ENCODE data around the gene VSIR.

Gene VSIR

GRCh38 chr10:71761105-71761511, 12.2 kb downstream of the VSIR start:
- Histone ChIP-seq H3K9me3 (ENCODE audit: insufficient read depth, low read length, severe bottlenecking) (no peaks in the 10 kb centered on the region), H3K79me2 (ENCODE audit: insufficient read depth, low read length) (no peaks in the 10 kb centered on the region), H3K4me2 (ENCODE audit: insufficient read depth, low read length) (no peak overlapping the region), H4K20me1 (ENCODE audit: insufficient read depth, low read length) (0 out of 2 replicates have a peak, but pooled peaks cover 4% of the 10 kb centered on the region), H3K9ac (ENCODE audit: low read depth, low read length) (no peak overlapping the region), H3K4me1 (ENCODE audit: insufficient read depth, low read length) (peaks cover 29% of the 10 kb centered on the region), H3K27ac (ENCODE audit: low read length) (peak overlapping the region; percentile 27; the same call in 1 of the 2 replicates), H2AFZ (ENCODE audit: low read depth, low read length) (no peak overlapping the region), H3K36me3 (ENCODE audit: insufficient read depth, low read length) (peaks cover 12% of the 10 kb centered on the region), H3K4me3 (ENCODE audit: low read depth in 1 of 2, low read length in 2 of 2) (no peak overlapping the region), H3K27me3 (ENCODE audit: insufficient read depth, low read length, poor library complexity) (no peaks in the 10 kb centered on the region)
- ATAC-seq (ENCODE audit: insufficient read depth, low read depth) (no peak), DNase-seq (no peak)
- TF ChIP-seq CTCF (IDR thresholded peaks at IDR 0.05; ENCODE audit: borderline replicate concordance, extremely low read depth, low read length, poor library complexity, severe bottlenecking) (no peak), EZH2 (IDR thresholded peaks at IDR 0.05; ENCODE audit: borderline replicate concordance, low read depth, low read length, severe bottlenecking) (no peak)

GRCh38 chr10:71757399-71757922, 15.9 kb downstream of the VSIR start:
- H3K9me3 ChIP-seq (ENCODE audit: insufficient read depth, low read length, severe bottlenecking): no peaks in the 10 kb centered on the region
- peak overlapping the region in 1 of 2 experiments; percentile 19; a peak in 1 of 4 replicates for H3K4me3 ChIP-seq (ENCODE audit: low read depth in 1 of 2, low read length in 2 of 2)
- peak overlapping the region; percentile 29 for H2AFZ ChIP-seq (ENCODE audit: low read depth, low read length)
- H4K20me1 ChIP-seq (ENCODE audit: insufficient read depth, low read length): 0 out of 2 replicates have a peak, but pooled peaks cover 4% of the 10 kb centered on the region
- H3K4me2 ChIP-seq (ENCODE audit: insufficient read depth, low read length): peak overlapping the region; percentile 62
- H3K36me3 ChIP-seq (ENCODE audit: insufficient read depth, low read length): peaks cover 12% of the 10 kb centered on the region
- H3K79me2 ChIP-seq (ENCODE audit: insufficient read depth, low read length): no peaks in the 10 kb centered on the region
- ATAC-seq (ENCODE audit: insufficient read depth, low read depth) (peak; percentile 92), DNase-seq (peak; percentile 87)
- H3K27me3 ChIP-seq (ENCODE audit: insufficient read depth, low read length, poor library complexity): no peaks in the 10 kb centered on the region
- H3K9ac ChIP-seq (ENCODE audit: low read depth, low read length): peak overlapping the region; percentile 47
- H3K4me1 ChIP-seq (ENCODE audit: insufficient read depth, low read length): peaks cover 43% of the 10 kb centered on the region
- H3K27ac ChIP-seq (ENCODE audit: low read length): peak overlapping the region; percentile 83
- no peak for TF ChIP-seq EZH2 (IDR thresholded peaks at IDR 0.05; ENCODE audit: borderline replicate concordance, low read depth, low read length, severe bottlenecking)
- TF ChIP-seq CTCF (IDR thresholded peaks at IDR 0.05; ENCODE audit: borderline replicate concordance, extremely low read depth, low read length, poor library complexity, severe bottlenecking): no peak

GRCh38 chr10:71756311-71757191, 16.8 kb downstream of the VSIR start:
- no peaks in the 10 kb centered on the region for H3K27me3 ChIP-seq (ENCODE audit: insufficient read depth, low read length, poor library complexity)
- 0 out of 4 replicates have a peak overlapping the region, but pooled peaks of 1 of the 2 experiments have one; percentile 19 for H3K4me3 ChIP-seq (ENCODE audit: low read depth in 1 of 2, low read length in 2 of 2)
- H3K4me1 ChIP-seq (ENCODE audit: insufficient read depth, low read length): peaks cover 44% of the 10 kb centered on the region
- no peaks in the 10 kb centered on the region for H3K79me2 ChIP-seq (ENCODE audit: insufficient read depth, low read length)
- H3K4me2 ChIP-seq (ENCODE audit: insufficient read depth, low read length): peak overlapping the region; percentile 62
- TF ChIP-seq EZH2 (IDR thresholded peaks at IDR 0.05; ENCODE audit: borderline replicate concordance, low read depth, low read length, severe bottlenecking): no peak
- H2AFZ ChIP-seq (ENCODE audit: low read depth, low read length): no peak overlapping the region
- H3K9me3 ChIP-seq (ENCODE audit: insufficient read depth, low read length, severe bottlenecking): no peaks in the 10 kb centered on the region
- H3K36me3 ChIP-seq (ENCODE audit: insufficient read depth, low read length): peaks cover 9% of the 10 kb centered on the region
- ATAC-seq (ENCODE audit: insufficient read depth, low read depth) (peak; percentile 13), DNase-seq (no peak)
- 0 out of 2 replicates have a peak, but pooled peaks cover under 1% of the 10 kb centered on the region for H4K20me1 ChIP-seq (ENCODE audit: insufficient read depth, low read length)
- H3K27ac ChIP-seq (ENCODE audit: low read length): peak overlapping the region; percentile 83
- peak overlapping the region; percentile 47; the same call in 1 of the 2 replicates for H3K9ac ChIP-seq (ENCODE audit: low read depth, low read length)

Measured in DND-41 (cell line).